ENCODE results near the gene COL8A2. TPM values are rescaled to one million over a fixed set of nuclear protein-coding genes. Genes with fewer than 3 reads are reported as not detected.

COL8A2 gene
- total RNA-seq, 1 experiment from 2014 or later = 2.3 TPM

DNA sequence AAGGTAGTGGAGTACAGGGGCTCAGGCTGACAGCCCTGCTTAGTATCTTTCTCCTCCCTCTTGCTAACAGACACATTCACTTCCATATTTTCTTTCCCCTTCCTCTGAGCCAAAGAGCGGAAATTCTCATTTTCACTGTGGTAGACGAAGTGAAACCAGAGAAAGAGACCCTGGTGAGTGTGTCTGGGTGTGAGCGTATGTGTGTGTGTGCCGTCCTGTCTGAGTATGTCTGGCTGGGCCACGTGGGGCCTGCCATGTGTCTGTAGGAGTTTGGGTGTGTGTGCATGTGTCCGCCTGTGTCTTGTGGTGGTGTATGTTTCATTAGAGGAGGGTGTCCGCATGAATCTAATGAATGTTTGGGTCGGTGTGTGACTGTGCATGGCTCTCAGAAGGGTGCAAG, 1.7 kb downstream of the COL8A2 start:
- Mint-ChIP-seq H3K4me3 (no peak overlapping the region), H3K36me3 (no peaks in the 10 kb centered on the region), H3K9me3 (no peaks in the 10 kb centered on the region), H3K27ac (no peak overlapping the region), H3K27me3 (ENCODE audit: low read depth) (peaks cover 40% of the 10 kb centered on the region), H3K4me1 (peaks cover 13% of the 10 kb centered on the region)
- ChIA-PET CTCF (interaction anchor here (1.1 to 1.6 kb wide), 2 partner anchors 11 to 26 kb away, joined by 6 to 8 read pairs; no protein-coding TSS in a partner anchor), POLR2A (no interaction called here)
- no peak for DNase-seq (ENCODE audit: low spot score)
- TF ChIP-seq NFE2L1 (CRISPR knock-in tag; IDR thresholded peaks at IDR 0.05) = no peak
- TF ChIP-seq, protein P1, sequence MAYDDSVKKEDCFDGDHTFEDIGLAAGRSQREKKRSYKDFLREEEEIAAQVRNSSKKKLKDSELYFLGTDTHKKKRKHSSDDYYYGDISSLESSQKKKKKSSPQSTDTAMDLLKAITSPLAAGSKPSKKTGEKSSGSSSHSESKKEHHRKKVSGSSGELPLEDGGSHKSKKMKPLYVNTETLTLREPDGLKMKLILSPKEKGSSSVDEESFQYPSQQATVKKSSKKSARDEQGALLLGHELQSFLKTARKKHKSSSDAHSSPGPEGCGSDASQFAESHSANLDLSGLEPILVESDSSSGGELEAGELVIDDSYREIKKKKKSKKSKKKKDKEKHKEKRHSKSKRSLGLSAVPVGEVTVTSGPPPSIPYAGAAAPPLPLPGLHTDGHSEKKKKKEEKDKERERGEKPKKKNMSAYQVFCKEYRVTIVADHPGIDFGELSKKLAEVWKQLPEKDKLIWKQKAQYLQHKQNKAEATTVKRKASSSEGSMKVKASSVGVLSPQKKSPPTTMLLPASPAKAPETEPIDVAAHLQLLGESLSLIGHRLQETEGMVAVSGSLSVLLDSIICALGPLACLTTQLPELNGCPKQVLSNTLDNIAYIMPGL (CRISPR knock-in tag; IDR thresholded peaks at IDR 0.05) = no peak
- TF ChIP-seq ZNF138 (CRISPR knock-in tag; conservative IDR thresholded peaks at IDR 0.05) = no peak
- TF ChIP-seq, protein P2, sequence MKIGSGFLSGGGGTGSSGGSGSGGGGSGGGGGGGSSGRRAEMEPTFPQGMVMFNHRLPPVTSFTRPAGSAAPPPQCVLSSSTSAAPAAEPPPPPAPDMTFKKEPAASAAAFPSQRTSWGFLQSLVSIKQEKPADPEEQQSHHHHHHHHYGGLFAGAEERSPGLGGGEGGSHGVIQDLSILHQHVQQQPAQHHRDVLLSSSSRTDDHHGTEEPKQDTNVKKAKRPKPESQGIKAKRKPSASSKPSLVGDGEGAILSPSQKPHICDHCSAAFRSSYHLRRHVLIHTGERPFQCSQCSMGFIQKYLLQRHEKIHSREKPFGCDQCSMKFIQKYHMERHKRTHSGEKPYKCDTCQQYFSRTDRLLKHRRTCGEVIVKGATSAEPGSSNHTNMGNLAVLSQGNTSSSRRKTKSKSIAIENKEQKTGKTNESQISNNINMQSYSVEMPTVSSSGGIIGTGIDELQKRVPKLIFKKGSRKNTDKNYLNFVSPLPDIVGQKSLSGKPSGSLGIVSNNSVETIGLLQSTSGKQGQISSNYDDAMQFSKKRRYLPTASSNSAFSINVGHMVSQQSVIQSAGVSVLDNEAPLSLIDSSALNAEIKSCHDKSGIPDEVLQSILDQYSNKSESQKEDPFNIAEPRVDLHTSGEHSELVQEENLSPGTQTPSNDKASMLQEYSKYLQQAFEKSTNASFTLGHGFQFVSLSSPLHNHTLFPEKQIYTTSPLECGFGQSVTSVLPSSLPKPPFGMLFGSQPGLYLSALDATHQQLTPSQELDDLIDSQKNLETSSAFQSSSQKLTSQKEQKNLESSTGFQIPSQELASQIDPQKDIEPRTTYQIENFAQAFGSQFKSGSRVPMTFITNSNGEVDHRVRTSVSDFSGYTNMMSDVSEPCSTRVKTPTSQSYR (CRISPR knock-in tag; IDR thresholded peaks at IDR 0.05) = no peak
- no peak for TF ChIP-seq HMGA2 (CRISPR knock-in tag; IDR thresholded peaks at IDR 0.05)
- TF ChIP-seq ELF4 (CRISPR knock-in tag; IDR thresholded peaks at IDR 0.05; ENCODE audit: low read depth) = no peak
- TF ChIP-seq, protein P3, sequence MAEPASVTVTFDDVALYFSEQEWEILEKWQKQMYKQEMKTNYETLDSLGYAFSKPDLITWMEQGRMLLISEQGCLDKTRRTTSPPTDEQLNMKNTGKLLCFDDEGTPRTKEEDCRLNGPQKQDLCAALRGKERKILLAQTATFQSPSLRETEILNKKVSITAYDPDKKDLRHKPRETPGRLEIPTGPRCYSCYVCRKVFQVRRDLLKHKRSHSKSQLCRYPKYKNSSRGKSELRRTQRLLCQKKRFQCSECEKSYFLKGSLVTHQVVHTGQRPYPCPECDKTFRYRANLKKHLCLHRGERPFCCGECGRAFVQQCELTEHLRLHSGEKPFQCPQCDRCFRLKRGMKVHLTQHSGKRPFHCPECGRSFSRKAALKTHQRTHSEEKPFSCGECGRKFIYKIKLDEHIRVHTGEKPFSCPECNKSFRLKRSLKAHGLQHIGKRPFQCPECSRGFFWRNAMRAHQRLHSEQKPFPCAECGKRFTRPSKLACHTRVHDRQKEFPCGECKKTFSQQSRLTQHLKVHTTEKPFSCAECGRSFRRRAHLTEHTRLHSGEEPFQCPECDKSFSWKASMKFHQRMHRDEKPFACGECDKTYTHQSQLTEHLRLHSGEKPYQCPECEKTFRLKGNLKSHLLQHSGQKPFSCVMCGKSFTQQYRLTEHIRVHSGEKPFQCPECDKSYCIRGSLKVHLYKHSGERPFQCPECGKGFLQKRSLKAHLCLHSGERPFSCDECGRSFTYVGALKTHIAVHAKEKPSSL (CRISPR knock-in tag; conservative IDR thresholded peaks at IDR 0.05) = no peak
- TF ChIP-seq GTF2I (CRISPR knock-in tag; conservative IDR thresholded peaks at IDR 0.05) = no peak
- TF ChIP-seq, protein P4, sequence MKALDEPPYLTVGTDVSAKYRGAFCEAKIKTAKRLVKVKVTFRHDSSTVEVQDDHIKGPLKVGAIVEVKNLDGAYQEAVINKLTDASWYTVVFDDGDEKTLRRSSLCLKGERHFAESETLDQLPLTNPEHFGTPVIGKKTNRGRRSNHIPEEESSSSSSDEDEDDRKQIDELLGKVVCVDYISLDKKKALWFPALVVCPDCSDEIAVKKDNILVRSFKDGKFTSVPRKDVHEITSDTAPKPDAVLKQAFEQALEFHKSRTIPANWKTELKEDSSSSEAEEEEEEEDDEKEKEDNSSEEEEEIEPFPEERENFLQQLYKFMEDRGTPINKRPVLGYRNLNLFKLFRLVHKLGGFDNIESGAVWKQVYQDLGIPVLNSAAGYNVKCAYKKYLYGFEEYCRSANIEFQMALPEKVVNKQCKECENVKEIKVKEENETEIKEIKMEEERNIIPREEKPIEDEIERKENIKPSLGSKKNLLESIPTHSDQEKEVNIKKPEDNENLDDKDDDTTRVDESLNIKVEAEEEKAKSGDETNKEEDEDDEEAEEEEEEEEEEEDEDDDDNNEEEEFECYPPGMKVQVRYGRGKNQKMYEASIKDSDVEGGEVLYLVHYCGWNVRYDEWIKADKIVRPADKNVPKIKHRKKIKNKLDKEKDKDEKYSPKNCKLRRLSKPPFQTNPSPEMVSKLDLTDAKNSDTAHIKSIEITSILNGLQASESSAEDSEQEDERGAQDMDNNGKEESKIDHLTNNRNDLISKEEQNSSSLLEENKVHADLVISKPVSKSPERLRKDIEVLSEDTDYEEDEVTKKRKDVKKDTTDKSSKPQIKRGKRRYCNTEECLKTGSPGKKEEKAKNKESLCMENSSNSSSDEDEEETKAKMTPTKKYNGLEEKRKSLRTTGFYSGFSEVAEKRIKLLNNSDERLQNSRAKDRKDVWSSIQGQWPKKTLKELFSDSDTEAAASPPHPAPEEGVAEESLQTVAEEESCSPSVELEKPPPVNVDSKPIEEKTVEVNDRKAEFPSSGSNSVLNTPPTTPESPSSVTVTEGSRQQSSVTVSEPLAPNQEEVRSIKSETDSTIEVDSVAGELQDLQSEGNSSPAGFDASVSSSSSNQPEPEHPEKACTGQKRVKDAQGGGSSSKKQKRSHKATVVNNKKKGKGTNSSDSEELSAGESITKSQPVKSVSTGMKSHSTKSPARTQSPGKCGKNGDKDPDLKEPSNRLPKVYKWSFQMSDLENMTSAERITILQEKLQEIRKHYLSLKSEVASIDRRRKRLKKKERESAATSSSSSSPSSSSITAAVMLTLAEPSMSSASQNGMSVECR (CRISPR knock-in tag; IDR thresholded peaks at IDR 0.05; ENCODE audit: borderline replicate concordance) = no peak
- no peak for ATAC-seq

DNA sequence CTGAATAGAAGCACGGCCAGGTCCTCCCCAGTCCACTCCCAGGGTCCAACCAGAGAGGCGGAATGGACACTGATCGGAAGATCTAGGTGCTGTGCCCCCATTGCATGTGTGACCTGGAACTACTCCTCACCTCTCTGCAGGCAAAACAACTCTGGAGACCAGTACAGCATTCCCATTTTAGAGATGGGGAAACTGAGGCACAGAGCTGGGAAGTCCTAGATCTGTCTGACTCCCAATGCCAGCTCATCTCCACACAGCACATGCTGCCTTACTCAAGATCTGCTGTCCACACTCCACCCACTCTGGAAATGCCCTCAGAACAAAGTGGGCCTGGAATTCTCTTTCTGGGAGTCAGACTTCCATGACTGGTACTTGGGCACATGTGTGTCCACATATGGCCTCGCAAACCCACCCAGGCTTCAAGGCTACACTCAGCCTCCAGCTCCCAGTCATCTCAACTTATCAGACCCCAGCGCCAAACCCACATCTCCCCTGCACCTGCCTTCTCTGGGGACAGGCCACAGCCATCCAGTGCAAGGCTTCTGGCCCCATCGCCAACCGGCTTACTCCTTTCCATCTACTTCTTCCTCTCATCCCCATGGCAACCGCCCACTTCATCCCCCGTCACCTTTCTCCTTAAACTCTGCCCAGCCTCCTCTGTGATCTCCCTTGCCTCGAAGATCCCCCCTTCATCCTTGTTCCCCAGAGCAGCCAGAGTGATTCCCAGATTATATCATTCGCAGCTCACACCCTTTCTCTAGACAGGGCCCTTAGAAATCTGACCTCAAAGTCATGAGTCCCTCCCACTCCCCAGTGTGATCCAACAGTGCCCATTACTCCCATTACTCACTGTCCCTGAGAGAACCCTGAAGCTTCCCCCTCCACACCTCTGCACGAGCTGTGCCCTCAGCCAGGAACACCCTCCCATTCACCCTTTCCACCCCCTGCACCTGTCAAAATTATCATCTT, 2.7 kb downstream of the COL8A2 start:
- no peak overlapping the region for H3K27ac Mint-ChIP-seq
- CTCF ChIA-PET = interaction anchor here (0.6 to 1.6 kb wide), 3 partner anchors 12 to 25 kb away, joined by 3 to 8 read pairs (median 3); no protein-coding TSS in a partner anchor
- POLR2A ChIA-PET = no interaction called here
- peaks cover 13% of the 10 kb centered on the region for H3K4me1 Mint-ChIP-seq
- peaks cover 40% of the 10 kb centered on the region for H3K27me3 Mint-ChIP-seq (ENCODE audit: low read depth)
- H3K4me3 Mint-ChIP-seq = no peak overlapping the region
- no peaks in the 10 kb centered on the region for H3K36me3 Mint-ChIP-seq
- DNase-seq (ENCODE audit: low spot score) (no peak), ATAC-seq (no peak)
- no peaks in the 10 kb centered on the region for H3K9me3 Mint-ChIP-seq
- TF ChIP-seq, protein P5, sequence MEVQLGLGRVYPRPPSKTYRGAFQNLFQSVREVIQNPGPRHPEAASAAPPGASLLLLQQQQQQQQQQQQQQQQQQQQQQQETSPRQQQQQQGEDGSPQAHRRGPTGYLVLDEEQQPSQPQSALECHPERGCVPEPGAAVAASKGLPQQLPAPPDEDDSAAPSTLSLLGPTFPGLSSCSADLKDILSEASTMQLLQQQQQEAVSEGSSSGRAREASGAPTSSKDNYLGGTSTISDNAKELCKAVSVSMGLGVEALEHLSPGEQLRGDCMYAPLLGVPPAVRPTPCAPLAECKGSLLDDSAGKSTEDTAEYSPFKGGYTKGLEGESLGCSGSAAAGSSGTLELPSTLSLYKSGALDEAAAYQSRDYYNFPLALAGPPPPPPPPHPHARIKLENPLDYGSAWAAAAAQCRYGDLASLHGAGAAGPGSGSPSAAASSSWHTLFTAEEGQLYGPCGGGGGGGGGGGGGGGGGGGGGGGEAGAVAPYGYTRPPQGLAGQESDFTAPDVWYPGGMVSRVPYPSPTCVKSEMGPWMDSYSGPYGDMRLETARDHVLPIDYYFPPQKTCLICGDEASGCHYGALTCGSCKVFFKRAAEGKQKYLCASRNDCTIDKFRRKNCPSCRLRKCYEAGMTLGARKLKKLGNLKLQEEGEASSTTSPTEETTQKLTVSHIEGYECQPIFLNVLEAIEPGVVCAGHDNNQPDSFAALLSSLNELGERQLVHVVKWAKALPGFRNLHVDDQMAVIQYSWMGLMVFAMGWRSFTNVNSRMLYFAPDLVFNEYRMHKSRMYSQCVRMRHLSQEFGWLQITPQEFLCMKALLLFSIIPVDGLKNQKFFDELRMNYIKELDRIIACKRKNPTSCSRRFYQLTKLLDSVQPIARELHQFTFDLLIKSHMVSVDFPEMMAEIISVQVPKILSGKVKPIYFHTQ (CRISPR knock-in tag; IDR thresholded peaks at IDR 0.05) = no peak
- TF ChIP-seq, protein P6, sequence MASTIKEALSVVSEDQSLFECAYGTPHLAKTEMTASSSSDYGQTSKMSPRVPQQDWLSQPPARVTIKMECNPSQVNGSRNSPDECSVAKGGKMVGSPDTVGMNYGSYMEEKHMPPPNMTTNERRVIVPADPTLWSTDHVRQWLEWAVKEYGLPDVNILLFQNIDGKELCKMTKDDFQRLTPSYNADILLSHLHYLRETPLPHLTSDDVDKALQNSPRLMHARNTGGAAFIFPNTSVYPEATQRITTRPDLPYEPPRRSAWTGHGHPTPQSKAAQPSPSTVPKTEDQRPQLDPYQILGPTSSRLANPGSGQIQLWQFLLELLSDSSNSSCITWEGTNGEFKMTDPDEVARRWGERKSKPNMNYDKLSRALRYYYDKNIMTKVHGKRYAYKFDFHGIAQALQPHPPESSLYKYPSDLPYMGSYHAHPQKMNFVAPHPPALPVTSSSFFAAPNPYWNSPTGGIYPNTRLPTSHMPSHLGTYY (CRISPR knock-in tag; IDR thresholded peaks at IDR 0.05) = no peak
- TF ChIP-seq SP1 (CRISPR knock-in tag; conservative IDR thresholded peaks at IDR 0.05) (no peak), NR2C2 (CRISPR knock-in tag; IDR thresholded peaks at IDR 0.05) (no peak), GRHL2 (CRISPR knock-in tag; IDR thresholded peaks at IDR 0.05; ENCODE audit: insufficient replicate concordance, severe bottlenecking) (no peak)
- TF ChIP-seq, protein P7, sequence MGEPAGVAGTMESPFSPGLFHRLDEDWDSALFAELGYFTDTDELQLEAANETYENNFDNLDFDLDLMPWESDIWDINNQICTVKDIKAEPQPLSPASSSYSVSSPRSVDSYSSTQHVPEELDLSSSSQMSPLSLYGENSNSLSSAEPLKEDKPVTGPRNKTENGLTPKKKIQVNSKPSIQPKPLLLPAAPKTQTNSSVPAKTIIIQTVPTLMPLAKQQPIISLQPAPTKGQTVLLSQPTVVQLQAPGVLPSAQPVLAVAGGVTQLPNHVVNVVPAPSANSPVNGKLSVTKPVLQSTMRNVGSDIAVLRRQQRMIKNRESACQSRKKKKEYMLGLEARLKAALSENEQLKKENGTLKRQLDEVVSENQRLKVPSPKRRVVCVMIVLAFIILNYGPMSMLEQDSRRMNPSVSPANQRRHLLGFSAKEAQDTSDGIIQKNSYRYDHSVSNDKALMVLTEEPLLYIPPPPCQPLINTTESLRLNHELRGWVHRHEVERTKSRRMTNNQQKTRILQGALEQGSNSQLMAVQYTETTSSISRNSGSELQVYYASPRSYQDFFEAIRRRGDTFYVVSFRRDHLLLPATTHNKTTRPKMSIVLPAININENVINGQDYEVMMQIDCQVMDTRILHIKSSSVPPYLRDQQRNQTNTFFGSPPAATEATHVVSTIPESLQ (CRISPR knock-in tag; IDR thresholded peaks at IDR 0.05) = no peak
